ENCODE results near the gene SAFB. TPM values are rescaled to one million over a fixed set of nuclear protein-coding genes. Genes with fewer than 3 reads are reported as not detected.

SAFB gene
- total and polyA plus RNA-seq, 2 of the 13 experiments (the other 11 are each of a cell fraction or from before 2014, with no cell fraction given), result 21.0 to 28.4 TPM

DNA sequence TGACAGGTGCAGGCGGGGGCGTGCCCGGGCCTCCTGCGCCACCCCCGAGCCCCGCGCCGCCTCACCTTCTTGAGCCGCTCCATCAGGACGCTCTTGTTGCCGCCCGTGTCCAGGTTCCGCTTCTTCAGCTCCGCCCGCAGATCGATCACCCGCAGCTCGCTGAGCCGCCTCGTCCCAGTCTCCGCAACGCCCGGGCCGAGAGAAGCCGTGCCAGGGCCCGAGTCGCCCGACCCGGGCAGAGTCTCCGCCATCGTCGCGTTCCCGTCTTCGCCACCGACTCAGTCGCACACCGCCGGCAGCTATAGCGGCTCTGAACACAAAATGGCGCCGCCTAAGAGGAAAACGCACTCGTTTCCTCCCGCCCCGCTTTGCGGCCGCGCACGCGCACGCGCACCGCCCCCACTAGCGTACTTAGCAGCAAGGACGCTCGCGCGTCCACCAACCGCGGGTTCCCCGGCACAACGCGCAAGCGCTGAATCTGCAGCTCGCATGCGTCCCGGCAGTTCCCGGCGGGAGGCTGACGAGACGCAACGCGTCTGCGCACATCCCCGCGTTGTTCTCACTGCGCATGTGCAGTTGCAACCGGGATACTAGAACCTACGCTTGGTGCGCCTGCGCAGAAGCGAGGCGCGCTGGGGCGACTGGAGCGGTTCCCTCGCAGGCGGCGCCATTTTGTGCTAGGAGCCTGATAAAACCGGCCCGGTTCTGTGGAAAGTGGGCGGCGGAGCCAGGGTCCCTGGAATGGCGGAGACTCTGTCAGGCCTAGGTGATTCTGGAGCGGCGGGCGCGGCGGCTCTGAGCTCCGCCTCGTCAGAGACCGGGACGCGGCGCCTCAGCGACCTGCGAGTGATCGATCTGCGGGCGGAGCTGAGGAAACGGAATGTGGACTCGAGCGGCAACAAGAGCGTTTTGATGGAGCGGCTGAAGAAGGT, at the start of gene SAFB, which contains the start of gene SAFB2 (continued):
- TF ChIP-seq SUZ12 (IDR thresholded peaks at IDR 0.05; ENCODE audit: low read depth, low read length) (no peak), EED (CRISPR knock-in tag; IDR thresholded peaks at IDR 0.05) (no peak), ZNF737 (CRISPR knock-in tag; IDR thresholded peaks at IDR 0.05; ENCODE audit: borderline replicate concordance) (no peak), ZNF883 (CRISPR knock-in tag; IDR thresholded peaks at IDR 0.05; ENCODE audit: not compliant biosample characterization) (peak; percentile 77), ZNF3 (CRISPR knock-in tag; IDR thresholded peaks at IDR 0.05) (no peak), ZNF251 (CRISPR knock-in tag; IDR thresholded peaks at IDR 0.05) (no peak), AGO1 (IDR thresholded peaks at IDR 0.05; ENCODE audit: low read depth, low read length, poor library complexity, severe bottlenecking) (no peak), AHR (CRISPR knock-in tag; IDR thresholded peaks at IDR 0.05) (no peak; the same call in 1 of the 2 replicates), RBAK (CRISPR knock-in tag; IDR thresholded peaks at IDR 0.05) (no peak), MED1 (CRISPR knock-in tag; IDR thresholded peaks at IDR 0.05) (peak; percentile 69), MAFG (CRISPR knock-in tag; IDR thresholded peaks at IDR 0.05) (no peak), BORCS8-MEF2B (CRISPR knock-in tag; IDR thresholded peaks at IDR 0.05) (peak; percentile 20; the same call in 1 of the 2 replicates)
- TF ChIP-seq, protein P1, sequence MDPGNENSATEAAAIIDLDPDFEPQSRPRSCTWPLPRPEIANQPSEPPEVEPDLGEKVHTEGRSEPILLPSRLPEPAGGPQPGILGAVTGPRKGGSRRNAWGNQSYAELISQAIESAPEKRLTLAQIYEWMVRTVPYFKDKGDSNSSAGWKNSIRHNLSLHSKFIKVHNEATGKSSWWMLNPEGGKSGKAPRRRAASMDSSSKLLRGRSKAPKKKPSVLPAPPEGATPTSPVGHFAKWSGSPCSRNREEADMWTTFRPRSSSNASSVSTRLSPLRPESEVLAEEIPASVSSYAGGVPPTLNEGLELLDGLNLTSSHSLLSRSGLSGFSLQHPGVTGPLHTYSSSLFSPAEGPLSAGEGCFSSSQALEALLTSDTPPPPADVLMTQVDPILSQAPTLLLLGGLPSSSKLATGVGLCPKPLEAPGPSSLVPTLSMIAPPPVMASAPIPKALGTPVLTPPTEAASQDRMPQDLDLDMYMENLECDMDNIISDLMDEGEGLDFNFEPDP (CRISPR knock-in tag; conservative IDR thresholded peaks at IDR 0.05), result no peak
- TF ChIP-seq, protein P2, sequence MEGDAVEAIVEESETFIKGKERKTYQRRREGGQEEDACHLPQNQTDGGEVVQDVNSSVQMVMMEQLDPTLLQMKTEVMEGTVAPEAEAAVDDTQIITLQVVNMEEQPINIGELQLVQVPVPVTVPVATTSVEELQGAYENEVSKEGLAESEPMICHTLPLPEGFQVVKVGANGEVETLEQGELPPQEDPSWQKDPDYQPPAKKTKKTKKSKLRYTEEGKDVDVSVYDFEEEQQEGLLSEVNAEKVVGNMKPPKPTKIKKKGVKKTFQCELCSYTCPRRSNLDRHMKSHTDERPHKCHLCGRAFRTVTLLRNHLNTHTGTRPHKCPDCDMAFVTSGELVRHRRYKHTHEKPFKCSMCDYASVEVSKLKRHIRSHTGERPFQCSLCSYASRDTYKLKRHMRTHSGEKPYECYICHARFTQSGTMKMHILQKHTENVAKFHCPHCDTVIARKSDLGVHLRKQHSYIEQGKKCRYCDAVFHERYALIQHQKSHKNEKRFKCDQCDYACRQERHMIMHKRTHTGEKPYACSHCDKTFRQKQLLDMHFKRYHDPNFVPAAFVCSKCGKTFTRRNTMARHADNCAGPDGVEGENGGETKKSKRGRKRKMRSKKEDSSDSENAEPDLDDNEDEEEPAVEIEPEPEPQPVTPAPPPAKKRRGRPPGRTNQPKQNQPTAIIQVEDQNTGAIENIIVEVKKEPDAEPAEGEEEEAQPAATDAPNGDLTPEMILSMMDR (CRISPR knock-in tag; IDR thresholded peaks at IDR 0.05), result peak; percentile 21; the same call in 1 of the 2 replicates
- TF ChIP-seq, protein P3, sequence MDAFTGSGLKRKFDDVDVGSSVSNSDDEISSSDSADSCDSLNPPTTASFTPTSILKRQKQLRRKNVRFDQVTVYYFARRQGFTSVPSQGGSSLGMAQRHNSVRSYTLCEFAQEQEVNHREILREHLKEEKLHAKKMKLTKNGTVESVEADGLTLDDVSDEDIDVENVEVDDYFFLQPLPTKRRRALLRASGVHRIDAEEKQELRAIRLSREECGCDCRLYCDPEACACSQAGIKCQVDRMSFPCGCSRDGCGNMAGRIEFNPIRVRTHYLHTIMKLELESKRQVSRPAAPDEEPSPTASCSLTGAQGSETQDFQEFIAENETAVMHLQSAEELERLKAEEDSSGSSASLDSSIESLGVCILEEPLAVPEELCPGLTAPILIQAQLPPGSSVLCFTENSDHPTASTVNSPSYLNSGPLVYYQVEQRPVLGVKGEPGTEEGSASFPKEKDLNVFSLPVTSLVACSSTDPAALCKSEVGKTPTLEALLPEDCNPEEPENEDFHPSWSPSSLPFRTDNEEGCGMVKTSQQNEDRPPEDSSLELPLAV (CRISPR knock-in tag; conservative IDR thresholded peaks at IDR 0.05; ENCODE audit: low read depth), result no peak
- TF ChIP-seq, protein P4, sequence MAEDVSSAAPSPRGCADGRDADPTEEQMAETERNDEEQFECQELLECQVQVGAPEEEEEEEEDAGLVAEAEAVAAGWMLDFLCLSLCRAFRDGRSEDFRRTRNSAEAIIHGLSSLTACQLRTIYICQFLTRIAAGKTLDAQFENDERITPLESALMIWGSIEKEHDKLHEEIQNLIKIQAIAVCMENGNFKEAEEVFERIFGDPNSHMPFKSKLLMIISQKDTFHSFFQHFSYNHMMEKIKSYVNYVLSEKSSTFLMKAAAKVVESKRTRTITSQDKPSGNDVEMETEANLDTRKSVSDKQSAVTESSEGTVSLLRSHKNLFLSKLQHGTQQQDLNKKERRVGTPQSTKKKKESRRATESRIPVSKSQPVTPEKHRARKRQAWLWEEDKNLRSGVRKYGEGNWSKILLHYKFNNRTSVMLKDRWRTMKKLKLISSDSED (CRISPR knock-in tag; IDR thresholded peaks at IDR 0.05), result no peak
- TF ChIP-seq, protein P5, sequence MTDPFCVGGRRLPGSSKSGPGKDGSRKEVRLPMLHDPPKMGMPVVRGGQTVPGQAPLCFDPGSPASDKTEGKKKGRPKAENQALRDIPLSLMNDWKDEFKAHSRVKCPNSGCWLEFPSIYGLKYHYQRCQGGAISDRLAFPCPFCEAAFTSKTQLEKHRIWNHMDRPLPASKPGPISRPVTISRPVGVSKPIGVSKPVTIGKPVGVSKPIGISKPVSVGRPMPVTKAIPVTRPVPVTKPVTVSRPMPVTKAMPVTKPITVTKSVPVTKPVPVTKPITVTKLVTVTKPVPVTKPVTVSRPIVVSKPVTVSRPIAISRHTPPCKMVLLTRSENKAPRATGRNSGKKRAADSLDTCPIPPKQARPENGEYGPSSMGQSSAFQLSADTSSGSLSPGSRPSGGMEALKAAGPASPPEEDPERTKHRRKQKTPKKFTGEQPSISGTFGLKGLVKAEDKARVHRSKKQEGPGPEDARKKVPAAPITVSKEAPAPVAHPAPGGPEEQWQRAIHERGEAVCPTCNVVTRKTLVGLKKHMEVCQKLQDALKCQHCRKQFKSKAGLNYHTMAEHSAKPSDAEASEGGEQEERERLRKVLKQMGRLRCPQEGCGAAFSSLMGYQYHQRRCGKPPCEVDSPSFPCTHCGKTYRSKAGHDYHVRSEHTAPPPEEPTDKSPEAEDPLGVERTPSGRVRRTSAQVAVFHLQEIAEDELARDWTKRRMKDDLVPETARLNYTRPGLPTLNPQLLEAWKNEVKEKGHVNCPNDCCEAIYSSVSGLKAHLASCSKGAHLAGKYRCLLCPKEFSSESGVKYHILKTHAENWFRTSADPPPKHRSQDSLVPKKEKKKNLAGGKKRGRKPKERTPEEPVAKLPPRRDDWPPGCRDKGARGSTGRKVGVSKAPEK (CRISPR knock-in tag; IDR thresholded peaks at IDR 0.05; ENCODE audit: borderline replicate concordance), result no peak
